ENCODE data around the gene ATL1. TPM values are rescaled to one million over a fixed set of nuclear protein-coding genes. Genes with fewer than 3 reads are reported as not detected.

The ATL1 gene
- total and polyA plus RNA-seq, 4 experiments from 2014 or later: 0.64 to 2.1 (median 1.6) TPM

DNA sequence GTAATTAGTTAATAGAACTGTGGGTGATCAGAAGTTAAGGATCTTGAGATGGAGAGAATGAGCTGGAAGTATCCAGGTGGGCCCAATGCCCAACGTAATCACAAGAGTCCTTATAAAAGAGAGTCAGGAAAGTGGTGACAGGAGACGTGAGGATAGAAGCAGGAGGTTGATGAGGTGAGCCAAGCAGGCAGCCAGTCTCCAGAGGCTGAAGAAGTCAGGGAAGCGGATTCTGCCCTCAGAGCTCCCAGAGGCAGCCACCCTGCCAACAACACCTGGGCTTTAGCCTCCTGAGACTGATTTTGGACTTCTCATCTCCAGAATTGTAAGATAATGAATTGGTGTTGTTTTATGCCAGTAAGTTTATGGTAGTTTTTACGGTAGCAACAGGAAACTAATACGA is 118.2 kb downstream of the ATL1 start:
- Histone ChIP-seq H3K36me3 (ENCODE audit: insufficient read depth, low read length) (no peaks in the 10 kb centered on the region), H3K4me1 (ENCODE audit: insufficient read depth, low read length) (no peaks in the 10 kb centered on the region), H3K4me3 (ENCODE audit: low read length in 2 of 2) (no peak overlapping the region), H3K27me3 (ENCODE audit: insufficient read depth, low read length) (no peaks in the 10 kb centered on the region), H3K9me3 (ENCODE audit: control insufficient read depth in 1 of 2, low read length in 2 of 2) (no peaks in the 10 kb centered on the region), H3K27ac (ENCODE audit: low read depth, low read length) (no peak overlapping the region)
- DNase-seq: no peak
- Mint-ChIP-seq H3K4me1 (peaks cover 5 to 8% (median 7%) of the 10 kb centered on the region in 4 donors), H3K27me3 (no peaks in the 10 kb centered on the region), H3K4me3 (no peak overlapping the region), H3K27ac (no peak overlapping the region), H3K9me3 (no peaks in the 10 kb centered on the region), H3K36me3 (no peaks in the 10 kb centered on the region)
- intact Hi-C loops (cut with micrococcal nuclease): no loop called here
- ChIA-PET CTCF (ENCODE audit: partially characterized antibody) (interaction anchor here (1.0 kb wide), 1 partner anchor 37 kb away, joined by 3 read pairs; no protein-coding TSS in a partner anchor), POLR2A (ENCODE audit: partially characterized antibody) (no interaction called here)

GRCh38 chr14:50679674-50680073 is 119.7 kb downstream of the ATL1 start:
- ChIA-PET POLR2A (ENCODE audit: partially characterized antibody) (no interaction called here), CTCF (ENCODE audit: partially characterized antibody) (no interaction called here)
- Mint-ChIP-seq H3K27me3 (no peaks in the 10 kb centered on the region), H3K27ac (no peak overlapping the region), H3K36me3 (no peaks in the 10 kb centered on the region), H3K4me1 (peaks cover 5 to 8% (median 7%) of the 10 kb centered on the region in 4 donors), H3K4me3 (no peak overlapping the region), H3K9me3 (no peaks in the 10 kb centered on the region)
- no peaks in the 10 kb centered on the region for H3K36me3 ChIP-seq (ENCODE audit: insufficient read depth, low read length)
- no peaks in the 10 kb centered on the region for H3K27me3 ChIP-seq (ENCODE audit: insufficient read depth, low read length)
- intact Hi-C loops (cut with micrococcal nuclease): no loop called here
- H3K27ac ChIP-seq (ENCODE audit: low read depth, low read length): no peak overlapping the region
- H3K4me1 ChIP-seq (ENCODE audit: insufficient read depth, low read length): no peaks in the 10 kb centered on the region
- H3K4me3 ChIP-seq (ENCODE audit: low read length in 2 of 2): no peak overlapping the region
- no peaks in the 10 kb centered on the region for H3K9me3 ChIP-seq (ENCODE audit: control insufficient read depth in 1 of 2, low read length in 2 of 2)
- no peak for DNase-seq

Other genes starting within 250 kb of the ATL1 start
- 1 to 10 TPM; 4.9 to 5.5 TPM for gene L2HGDH, start 247.9 kb upstream of the ATL1 start, total RNA-seq
- gene L2HGDH, start 247.9 kb upstream of the ATL1 start, polyA plus RNA-seq: 1 to 10 TPM; 3.0 to 6.1 TPM
- 10 to 100 TPM; 15.9 to 19.5 TPM for gene DMAC2L, start 247.8 kb upstream of the ATL1 start, total RNA-seq
- 10 to 100 TPM; 14.3 to 18.8 TPM for gene DMAC2L, start 247.8 kb upstream of the ATL1 start, polyA plus RNA-seq
- 1 to 10 TPM; 6.4 to 6.5 TPM for gene CDKL1, start 163.3 kb upstream of the ATL1 start, total RNA-seq
- 10 to 100 TPM in 1 of 2 donors, 1 to 10 TPM in 1; 1.6 to 12.0 TPM for gene CDKL1, start 163.3 kb upstream of the ATL1 start, polyA plus RNA-seq
- 10 to 100 TPM; 42.6 to 43.0 TPM for gene MAP4K5, start 27.6 kb upstream of the ATL1 start, total RNA-seq
- gene MAP4K5, start 27.6 kb upstream of the ATL1 start, polyA plus RNA-seq: 10 to 100 TPM in 1 of 2 donors, 1 to 10 TPM in 1; 5.9 to 20.4 TPM
- gene SAV1, start 108.2 kb downstream of the ATL1 start, total RNA-seq: 10 to 100 TPM; 13.9 to 14.5 TPM
- 10 to 100 TPM; 13.3 to 14.1 TPM for gene SAV1, start 108.2 kb downstream of the ATL1 start, polyA plus RNA-seq